Endodermal cell (in vitro differentiated cells): ENCODE data around the gene FAF1. TPM values are rescaled to one million over a fixed set of nuclear protein-coding genes. Genes with fewer than 3 reads are reported as not detected.

Experiments used
- DNase-seq: peaks from one replicate; pipeline ENCODE4 v3.0.0-alpha.2; 2017
- H3K27ac ChIP-seq: 2 replicates; pipeline ENCODE4 v1.5.1; 2013; ENCODE audit warnings: mild to moderate bottlenecking, low read depth, low read length, moderate library complexity
- H3K27me3 ChIP-seq: 2 replicates; pipeline ENCODE4 v1.6.1; 2013; ENCODE audit warnings: mild to moderate bottlenecking, low read length, moderate library complexity; ENCODE audit not compliant: insufficient read depth, control insufficient read depth, poor library complexity, severe bottlenecking
- H3K36me3 ChIP-seq: 2 replicates; pipeline ENCODE4 v1.7.0; 2013; ENCODE audit warnings: mild to moderate bottlenecking, low read length, moderate library complexity; ENCODE audit not compliant: control insufficient read depth, insufficient read depth
- H3K4me1 ChIP-seq: one replicate; pipeline ENCODE4 v1.7.0; 2013; ENCODE audit warnings: low read length; ENCODE audit not compliant: control insufficient read depth, insufficient read depth
- H3K4me3 ChIP-seq: 2 replicates; pipeline ENCODE4 v1.5.1; 2013; ENCODE audit warnings: mild to moderate bottlenecking, low read length, moderate library complexity
- H3K9ac ChIP-seq: 2 replicates; pipeline ENCODE4 v1.6.1; 2013; ENCODE audit warnings: mild to moderate bottlenecking, low read length, moderate library complexity; ENCODE audit not compliant: poor library complexity, severe bottlenecking; ENCODE audit errors: extremely low read depth
- H3K9me3 ChIP-seq: 2 replicates; pipeline ENCODE4 v1.6.1; 2013; ENCODE audit warnings: mild to moderate bottlenecking, low read length, moderate library complexity; ENCODE audit not compliant: control insufficient read depth
- H3K27ac Mint-ChIP-seq: 2 replicates; pipeline ENCODE4 v1.8.0; 2020; ENCODE audit warnings: mixed read lengths
- H3K27me3 Mint-ChIP-seq: 2 replicates; pipeline ENCODE4 v1.8.0; 2021; ENCODE audit warnings: mild to moderate bottlenecking, mixed read lengths; ENCODE audit not compliant: insufficient read depth
- H3K36me3 Mint-ChIP-seq: 2 replicates; pipeline ENCODE4 v1.8.0; 2020; ENCODE audit warnings: low read depth, mixed read lengths
- H3K4me1 Mint-ChIP-seq: 2 replicates; pipeline ENCODE4 v1.8.0; 2020; ENCODE audit warnings: mixed read lengths
- H3K4me3 Mint-ChIP-seq: 2 replicates; pipeline ENCODE4 v1.8.0; 2020; ENCODE audit warnings: mild to moderate bottlenecking, moderate library complexity, mixed read lengths
- H3K9me3 Mint-ChIP-seq: 2 replicates; pipeline ENCODE4 v1.8.0; 2020; ENCODE audit warnings: mild to moderate bottlenecking, mixed read lengths
- CTCF ChIP-seq: fragments of 200-600 bp; sonication (generic); conservative IDR thresholded peaks from 2 replicates; pipeline ENCODE4 v1.5.0; 2021; ENCODE audit warnings: antibody characterized with exemption, mild to moderate bottlenecking
- WGBS, 2 experiments: methylation state at CpG; one replicate each; pipeline versions ENCODE4 v1.1.5 to v1.1.7; 2013; ENCODE audit warnings: missing lambda C conversion rate in 2 of 2, mixed read lengths in 1 of 2; ENCODE audit not compliant: insufficient coverage in 1 of 2, insufficient read length in 1 of 2; 5-methylcytosine and 5-hydroxymethylcytosine counted together
- total RNA-seq, 2 donors: library from RNA; stranded (reverse); fragmentation: NEBNext Ultra II Directional in 1 of 2; extraction: Animal tissue kit (Norgen Biotek cat#: 25700) in 1 of 2; gene quantifications; 2 replicates in 1 of 2; 3 replicates in 1 of 2; pipeline ENCODE4 v1.2.1, GENCODE V29; 2021

FAF1 gene
- total RNA-seq, 2 donors from 2014 or later, result 76.4 to 94.4 TPM

DNA sequence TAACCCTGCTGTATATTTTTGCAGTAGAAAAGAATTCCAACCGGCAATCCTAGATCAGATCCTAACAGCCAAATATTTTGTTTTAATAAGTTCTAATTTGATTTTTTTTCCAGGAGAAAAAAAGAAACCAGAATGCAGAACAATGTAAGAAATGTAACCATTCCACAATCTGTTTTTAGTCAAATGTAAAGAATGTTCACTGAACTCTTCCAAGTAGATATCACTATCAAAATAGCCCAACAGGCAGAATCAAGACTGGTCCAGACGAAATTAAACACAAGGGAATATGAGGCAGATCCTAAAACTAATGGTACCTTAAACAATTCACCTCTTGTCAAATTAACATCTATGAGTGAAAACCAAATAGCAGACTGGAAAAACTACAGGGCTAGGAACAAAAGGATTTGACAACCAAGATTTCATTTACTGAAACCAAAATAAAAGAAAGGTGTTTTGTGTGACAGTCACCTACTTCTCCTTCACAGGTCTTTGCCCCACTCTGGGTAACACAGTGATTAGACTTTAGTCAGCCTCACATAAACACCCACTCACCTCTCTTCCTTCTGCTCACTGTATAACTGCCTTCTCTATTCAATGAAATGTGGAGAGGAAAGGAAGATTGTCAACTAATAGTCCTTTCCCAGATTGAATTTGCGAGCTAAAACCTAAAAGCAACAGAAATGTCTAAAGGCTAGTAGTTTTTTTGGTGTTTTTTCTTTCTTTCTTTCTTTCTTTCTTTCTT is 137.9 kb downstream of the FAF1 start:
- Histone ChIP-seq H3K27me3 (no peaks in the 10 kb centered on the region), H3K9me3 (peaks cover 16% of the 10 kb centered on the region), H3K9ac (no peak overlapping the region), H3K36me3 (no peaks in the 10 kb centered on the region), H3K4me3 (no peak overlapping the region), H3K4me1 (no peaks in the 10 kb centered on the region), H3K27ac (no peak overlapping the region)
- no peaks in the 10 kb centered on the region for H3K4me1 Mint-ChIP-seq
- no peak overlapping the region for H3K4me3 Mint-ChIP-seq
- no peak overlapping the region for H3K27ac Mint-ChIP-seq
- no peak for TF ChIP-seq CTCF
- H3K9me3 Mint-ChIP-seq, result peaks cover 17% of the 10 kb centered on the region
- no peak for DNase-seq
- 91% methylated on average over 3 of the region's 3 CpGs; no CpG with 5 or more reads in 1 of the 2 experiments for WGBS, 2 experiments
- H3K36me3 Mint-ChIP-seq, result peaks cover 6% of the 10 kb centered on the region
- H3K27me3 Mint-ChIP-seq, result no peaks in the 10 kb centered on the region

DNA sequence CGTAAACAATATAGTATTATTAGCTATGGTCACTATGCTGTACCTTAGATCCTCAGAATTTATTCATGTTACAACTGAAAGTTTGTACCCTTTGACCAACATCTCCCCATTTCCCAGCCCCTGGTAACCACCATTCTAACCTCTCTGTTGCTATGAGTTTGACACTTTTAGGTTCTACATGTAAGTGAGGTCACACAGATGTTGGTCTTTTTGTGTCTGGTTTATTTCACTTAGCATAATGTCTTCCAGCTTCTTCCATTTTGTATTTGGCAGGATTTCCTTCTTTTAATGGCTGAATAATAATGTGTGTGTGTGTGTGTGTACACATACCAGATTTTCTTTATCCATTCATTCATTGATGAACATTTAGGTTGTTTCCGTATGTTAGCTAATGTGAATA is 139.5 kb downstream of the FAF1 start:
- no peaks in the 10 kb centered on the region for H3K27me3 ChIP-seq
- no peak overlapping the region for H3K4me3 ChIP-seq
- H3K4me1 ChIP-seq, result no peaks in the 10 kb centered on the region
- Mint-ChIP-seq H3K36me3 (peaks cover 3% of the 10 kb centered on the region), H3K27ac (no peak overlapping the region), H3K4me1 (no peaks in the 10 kb centered on the region), H3K9me3 (peaks cover 2% of the 10 kb centered on the region), H3K27me3 (no peaks in the 10 kb centered on the region), H3K4me3 (no peak overlapping the region)
- H3K27ac ChIP-seq, result no peak overlapping the region
- no peak overlapping the region for H3K9ac ChIP-seq
- WGBS, 2 experiments, result 100% methylated on average over 1 to 2 of the region's 2 CpGs
- no peak for TF ChIP-seq CTCF
- H3K9me3 ChIP-seq, result peaks cover 3% of the 10 kb centered on the region
- H3K36me3 ChIP-seq, result no peaks in the 10 kb centered on the region
- DNase-seq, result no peak

DNA sequence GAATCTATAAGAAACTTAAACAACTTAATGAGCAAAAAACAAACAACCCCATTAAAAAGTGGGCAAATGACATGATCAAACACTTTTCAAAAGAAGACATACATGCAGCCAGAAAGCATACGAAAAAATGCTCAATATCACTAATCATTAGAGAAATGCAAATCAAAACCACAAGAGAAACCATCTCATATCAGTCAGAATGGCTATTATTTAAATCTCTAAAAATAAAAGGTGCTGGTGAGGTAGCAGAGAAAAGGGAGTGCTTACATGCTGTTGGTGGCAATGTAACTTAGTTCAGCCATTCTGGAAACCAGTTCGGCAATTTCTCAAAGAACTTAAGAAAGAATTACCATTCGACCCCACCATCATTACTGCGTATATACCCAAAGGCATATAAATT is 147.7 kb downstream of the FAF1 start:
- no peaks in the 10 kb centered on the region for H3K27me3 Mint-ChIP-seq
- Histone ChIP-seq H3K4me1 (no peaks in the 10 kb centered on the region), H3K36me3 (no peaks in the 10 kb centered on the region), H3K9me3 (peaks cover 14% of the 10 kb centered on the region), H3K27ac (no peak overlapping the region), H3K27me3 (no peaks in the 10 kb centered on the region), H3K4me3 (no peak overlapping the region), H3K9ac (no peak overlapping the region)
- H3K9me3 Mint-ChIP-seq, result peaks cover 17% of the 10 kb centered on the region
- 87 to 100% methylated on average over 3 to 4 of the region's 4 CpGs for WGBS, 2 experiments
- no peak overlapping the region for H3K27ac Mint-ChIP-seq
- H3K4me1 Mint-ChIP-seq, result no peaks in the 10 kb centered on the region
- DNase-seq, result no peak
- TF ChIP-seq CTCF, result no peak
- peaks cover 6% of the 10 kb centered on the region for H3K36me3 Mint-ChIP-seq
- no peak overlapping the region for H3K4me3 Mint-ChIP-seq
